Liver (tissue), 9 donors: ENCODE results near the gene NUP54. TPM values are rescaled to one million over a fixed set of nuclear protein-coding genes. Genes with fewer than 3 reads are reported as not detected.

Source experiments
- DNase-seq: peaks from one replicate; pipeline ENCODE4 v3.0.0-alpha.2; 2017; ENCODE audit warnings: low spot score
- H3K27ac ChIP-seq, 2 donors: one replicate each; pipeline ENCODE4 v1.7.0; 2013; ENCODE audit warnings: inconsistent platforms in 2 of 2, low read length in 2 of 2, control low read depth in 1 of 2, low read depth in 1 of 2, mild to moderate bottlenecking in 1 of 2
- H3K27me3 ChIP-seq, 4 donors: one replicate each; pipeline versions ENCODE4 v1.6.1 to v1.7.0; 2013; ENCODE audit warnings: low read length in 3 of 4, inconsistent platforms in 1 of 4, mild to moderate bottlenecking in 1 of 4, moderate library complexity in 1 of 4; ENCODE audit not compliant: control insufficient read depth in 4 of 4, insufficient read depth in 4 of 4
- H3K36me3 ChIP-seq, 4 donors: one replicate each; pipeline versions ENCODE4 v1.6.1 to v1.7.0; 2013; ENCODE audit warnings: low read length in 3 of 4, mild to moderate bottlenecking in 3 of 4, low read depth in 1 of 4, moderate library complexity in 1 of 4; ENCODE audit not compliant: control insufficient read depth in 4 of 4, insufficient read depth in 3 of 4
- H3K4me1 ChIP-seq, 4 donors: one replicate each; pipeline versions ENCODE4 v1.6.1 to v1.7.0; 2013; ENCODE audit warnings: low read length in 3 of 4, mild to moderate bottlenecking in 3 of 4, moderate library complexity in 1 of 4; ENCODE audit not compliant: control insufficient read depth in 4 of 4, insufficient read depth in 4 of 4
- H3K4me3 ChIP-seq, 3 donors: one replicate each; pipeline versions ENCODE4 v1.6.1 to v1.7.0; 2013; ENCODE audit warnings: low read length in 3 of 3, control low read depth in 1 of 3, low read depth in 1 of 3, mild to moderate bottlenecking in 1 of 3
- H3K9ac ChIP-seq, 2 donors: one replicate each; pipeline ENCODE4 v1.7.0; 2013; ENCODE audit warnings: low read length in 2 of 2, mild to moderate bottlenecking in 2 of 2, moderate library complexity in 2 of 2, control low read depth in 1 of 2, low read depth in 1 of 2
- H3K9me3 ChIP-seq, 4 donors: one replicate each; pipeline versions ENCODE4 v1.6.1 to v1.7.0; 2013; ENCODE audit warnings: low read length in 3 of 4; ENCODE audit not compliant: control insufficient read depth in 4 of 4
- CTCF ChIP-seq: fragments of 150-350 bp; IDR thresholded peaks from 2 replicates; pipeline ENCODE4 v1.5.1; 2017; ENCODE audit warnings: improper control_type of control experiment, low read depth, low read length; ENCODE audit not compliant: missing input control
- EGR1 ChIP-seq, 2 donors: IDR thresholded peaks; 2 replicates each; pipeline ENCODE4 v1.6.1; 2016 to 2018; ENCODE audit warnings: antibody characterized with exemption in 2 of 2, low read depth in 2 of 2
- FOXA1 ChIP-seq: IDR thresholded peaks from 2 replicates; pipeline ENCODE4 v1.6.1; 2016; ENCODE audit warnings: antibody characterized with exemption
- FOXA2 ChIP-seq: IDR thresholded peaks from 2 replicates; pipeline ENCODE4 v1.6.1; 2016; ENCODE audit warnings: antibody characterized with exemption
- HNF4A ChIP-seq, 2 donors: conservative IDR thresholded peaks; 2 replicates each; pipeline ENCODE4 v1.6.1; 2016; ENCODE audit warnings: antibody characterized with exemption in 2 of 2, mild to moderate bottlenecking in 2 of 2
- JUND ChIP-seq, 2 donors: IDR thresholded peaks; 2 replicates each; pipeline ENCODE4 v1.6.1; 2016; ENCODE audit warnings: antibody characterized with exemption in 2 of 2
- RAD21 ChIP-seq, 2 donors: IDR thresholded peaks; 2 replicates each; pipeline ENCODE4 v1.6.1; 2016; ENCODE audit warnings: antibody characterized with exemption in 2 of 2, mild to moderate bottlenecking in 2 of 2
- RXRA ChIP-seq, 2 donors: IDR thresholded peaks; 2 replicates each; pipeline ENCODE4 v1.6.1; 2017 to 2018; ENCODE audit warnings: antibody characterized with exemption in 2 of 2, mild to moderate bottlenecking in 1 of 2
- SP1 ChIP-seq: IDR thresholded peaks from 2 replicates; pipeline ENCODE4 v1.6.1; 2018; ENCODE audit warnings: antibody characterized with exemption, mild to moderate bottlenecking
- ZBTB33 ChIP-seq: IDR thresholded peaks from 2 replicates; pipeline ENCODE4 v1.6.1; 2016; ENCODE audit warnings: antibody characterized with exemption
- WGBS: extraction: QIAGEN DNeasy Blood & Tissue Kit; methylation state at CpG from one replicate; pipeline ENCODE4 v1.1.7; 2013; 5-methylcytosine and 5-hydroxymethylcytosine counted together
- polyA plus RNA-seq, 2 donors: library from polyadenylated mRNA; stranded (reverse) in 1 of 2; unstranded in 1 of 2; fragments of 200-250 nt in 1 of 2; fragments of >200 nt in 1 of 2; fragmentation: Nextera tagmentation in 1 of 2; extraction: Ambion mirVana in 1 of 2; gene quantifications; one replicate each; pipeline versions ENCODE4 v1.2.1 to v1.2.3, GENCODE V29; 2013 to 2015
- total RNA-seq, 2 donors: library from RNA; depleted of rRNA; stranded (reverse); fragments of >200 nt; gene quantifications; one replicate each; pipeline ENCODE4 v1.2.3, GENCODE V29; 2014
- TF ChIP-seq, protein P1 (sequence below): IDR thresholded peaks from 2 replicates; pipeline ENCODE4 v1.6.1; 2016; ENCODE audit warnings: antibody characterized with exemption, mild to moderate bottlenecking
- TF ChIP-seq, protein P2 (sequence below): IDR thresholded peaks from 2 replicates; pipeline ENCODE4 v1.6.1; 2016; ENCODE audit warnings: antibody characterized with exemption
- donor health status: healthy.
- donor health status: healthy.
- donor health status: healthy.
- donor health status: healthy.
- donor health status: healthy.

NUP54 gene
- total and polyA plus RNA-seq, 4 donors = 8.3 to 29.3 (median 16.5) TPM

DNA sequence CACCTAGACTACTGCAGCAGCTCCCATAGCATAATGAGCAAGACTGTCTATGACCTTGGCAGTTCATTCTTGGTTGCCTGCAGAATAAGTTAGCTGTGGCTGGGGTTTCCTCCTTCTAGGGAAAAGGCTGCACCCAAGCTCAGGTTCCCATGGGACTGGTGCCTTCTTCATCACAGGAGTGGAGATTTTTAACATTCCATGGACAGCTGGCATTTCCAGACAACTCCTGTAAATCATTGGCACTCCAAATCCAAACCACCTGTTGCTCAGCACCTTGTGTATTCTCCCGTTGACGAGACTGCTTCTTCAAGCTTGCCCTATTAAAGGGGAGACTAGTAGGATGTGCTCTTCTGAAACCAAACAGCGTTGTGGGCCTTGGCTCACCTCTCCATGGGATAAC is 7.8 kb upstream of the NUP54 start:
- Histone ChIP-seq H3K36me3 (peaks cover 0 to 15% (median 12%) of the 10 kb centered on the region in 4 donors), H3K9me3 (no peaks in the 10 kb centered on the region), H3K9ac (no peak overlapping the region), H3K4me3 (no peak overlapping the region), H3K4me1 (no peaks in the 10 kb centered on the region), H3K27me3 (no peaks in the 10 kb centered on the region), H3K27ac (no peak overlapping the region)
- 76% methylated on average over 3 of the region's 3 CpGs for WGBS
- no peak for DNase-seq
- TF ChIP-seq SP1 (no peak), HNF4A (conservative IDR thresholded peaks at IDR 0.05) (no peak), EGR1 (IDR thresholded peaks at IDR 0.05; ENCODE audit: low read depth in 2 of 2) (no peak)

DNA sequence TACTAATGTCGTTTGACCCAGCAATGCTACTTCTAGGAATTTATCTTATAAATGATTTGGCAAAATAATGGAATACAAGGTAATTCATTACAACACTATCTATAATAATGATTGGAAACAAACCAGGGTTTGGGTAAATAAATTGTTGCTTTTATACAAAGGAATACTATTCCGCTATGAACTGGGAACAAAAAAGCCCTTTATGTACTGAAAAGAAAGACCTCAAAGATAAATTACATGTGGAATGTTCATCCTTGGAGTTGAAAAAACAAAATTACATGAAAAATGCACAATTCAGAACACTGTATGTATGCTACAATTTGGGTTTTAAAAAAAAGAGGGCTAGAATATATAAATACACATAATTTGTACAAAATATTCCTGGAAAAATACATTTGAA is 5.2 kb upstream of the NUP54 start:
- peaks cover 0 to 3% (median 1%) of the 10 kb centered on the region in 4 donors for H3K36me3 ChIP-seq
- TF ChIP-seq RAD21 (IDR thresholded peaks at IDR 0.05) (no peak), FOXA2 (no peak), RXRA (IDR thresholded peaks at IDR 0.05) (no peak), SP1 (no peak), FOXA1 (no peak), HNF4A (conservative IDR thresholded peaks at IDR 0.05) (no peak), JUND (IDR thresholded peaks at IDR 0.05) (no peak), ZBTB33 (no peak), CTCF (no peak)
- TF ChIP-seq, protein P1, sequence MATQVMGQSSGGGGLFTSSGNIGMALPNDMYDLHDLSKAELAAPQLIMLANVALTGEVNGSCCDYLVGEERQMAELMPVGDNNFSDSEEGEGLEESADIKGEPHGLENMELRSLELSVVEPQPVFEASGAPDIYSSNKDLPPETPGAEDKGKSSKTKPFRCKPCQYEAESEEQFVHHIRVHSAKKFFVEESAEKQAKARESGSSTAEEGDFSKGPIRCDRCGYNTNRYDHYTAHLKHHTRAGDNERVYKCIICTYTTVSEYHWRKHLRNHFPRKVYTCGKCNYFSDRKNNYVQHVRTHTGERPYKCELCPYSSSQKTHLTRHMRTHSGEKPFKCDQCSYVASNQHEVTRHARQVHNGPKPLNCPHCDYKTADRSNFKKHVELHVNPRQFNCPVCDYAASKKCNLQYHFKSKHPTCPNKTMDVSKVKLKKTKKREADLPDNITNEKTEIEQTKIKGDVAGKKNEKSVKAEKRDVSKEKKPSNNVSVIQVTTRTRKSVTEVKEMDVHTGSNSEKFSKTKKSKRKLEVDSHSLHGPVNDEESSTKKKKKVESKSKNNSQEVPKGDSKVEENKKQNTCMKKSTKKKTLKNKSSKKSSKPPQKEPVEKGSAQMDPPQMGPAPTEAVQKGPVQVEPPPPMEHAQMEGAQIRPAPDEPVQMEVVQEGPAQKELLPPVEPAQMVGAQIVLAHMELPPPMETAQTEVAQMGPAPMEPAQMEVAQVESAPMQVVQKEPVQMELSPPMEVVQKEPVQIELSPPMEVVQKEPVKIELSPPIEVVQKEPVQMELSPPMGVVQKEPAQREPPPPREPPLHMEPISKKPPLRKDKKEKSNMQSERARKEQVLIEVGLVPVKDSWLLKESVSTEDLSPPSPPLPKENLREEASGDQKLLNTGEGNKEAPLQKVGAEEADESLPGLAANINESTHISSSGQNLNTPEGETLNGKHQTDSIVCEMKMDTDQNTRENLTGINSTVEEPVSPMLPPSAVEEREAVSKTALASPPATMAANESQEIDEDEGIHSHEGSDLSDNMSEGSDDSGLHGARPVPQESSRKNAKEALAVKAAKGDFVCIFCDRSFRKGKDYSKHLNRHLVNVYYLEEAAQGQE = no peak
- TF ChIP-seq, protein P2, sequence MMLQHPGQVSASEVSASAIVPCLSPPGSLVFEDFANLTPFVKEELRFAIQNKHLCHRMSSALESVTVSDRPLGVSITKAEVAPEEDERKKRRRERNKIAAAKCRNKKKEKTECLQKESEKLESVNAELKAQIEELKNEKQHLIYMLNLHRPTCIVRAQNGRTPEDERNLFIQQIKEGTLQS = no peak
- H3K27ac ChIP-seq = no peak overlapping the region
- no peak overlapping the region for H3K9ac ChIP-seq
- peaks cover 0 to 11% (median 8%) of the 10 kb centered on the region in 4 donors for H3K4me1 ChIP-seq
- H3K27me3 ChIP-seq = no peaks in the 10 kb centered on the region
- DNase-seq = no peak
- H3K4me3 ChIP-seq = no peak overlapping the region
- H3K9me3 ChIP-seq = no peaks in the 10 kb centered on the region
- WGBS = 86% methylated on average over 2 of the region's 2 CpGs
